ENCODE results near the gene MBNL1. TPM values are rescaled to one million over a fixed set of nuclear protein-coding genes. Genes with fewer than 3 reads are reported as not detected.

The MBNL1 gene
- total and polyA plus RNA-seq, 2 of the 13 experiments (the other 11 are each of a cell fraction or from before 2014, with no cell fraction given), result 27.1 to 55.4 TPM

GRCh38 chr3:152362086-152362485 lies 93.4 kb downstream of the MBNL1 start (continued):
- TF ChIP-seq LRRFIP1 (CRISPR knock-in tag; conservative IDR thresholded peaks at IDR 0.05), result no peak
- TF ChIP-seq GMEB2 (CRISPR knock-in tag; IDR thresholded peaks at IDR 0.05; ENCODE audit: low read depth), result no peak
- no peak for TF ChIP-seq ZNF816 (CRISPR knock-in tag; IDR thresholded peaks at IDR 0.05; ENCODE audit: borderline replicate concordance)
- no peak for TF ChIP-seq RNF219 (CRISPR knock-in tag; IDR thresholded peaks at IDR 0.05)
- TF ChIP-seq ZNF781 (CRISPR knock-in tag; IDR thresholded peaks at IDR 0.05; ENCODE audit: borderline replicate concordance, not compliant biosample characterization), result no peak
- TF ChIP-seq ZNF782 (CRISPR knock-in tag; IDR thresholded peaks at IDR 0.05; ENCODE audit: borderline replicate concordance), result no peak
- TF ChIP-seq ZNF510 (CRISPR knock-in tag; IDR thresholded peaks at IDR 0.05; ENCODE audit: low read depth), result no peak
- TF ChIP-seq RBM39 (IDR thresholded peaks at IDR 0.05; ENCODE audit: low read depth, low read length, poor library complexity, severe bottlenecking), result no peak
